B cell (primary cell): Measurements from ENCODE around the gene NUFIP1. TPM values are rescaled to one million over a fixed set of nuclear protein-coding genes. Genes with fewer than 3 reads are reported as not detected.

ENCODE experiments used
- ATAC-seq: fragments of 200-7000 bp; cut with Tn5 transposase; one replicate; pipeline ENCODE4 v1.10.0; 2021; ENCODE audit warnings: low read depth, mild to moderate bottlenecking, moderate number of reproducible peaks, moderate library complexity
- CTCF ChIA-PET: fragments of 350-600 bp; sonication (Branson Sonifier 250); formaldehyde crosslinking; loops from one replicate; lab custom pipeline; 2021; ENCODE audit warnings: antibody characterized with exemption, inconsistent platforms; lab: Charles Lee
- POLR2A ChIA-PET: fragments of 350-600 bp; sonication (Branson Sonifier 250); formaldehyde crosslinking; loops from one replicate; lab custom pipeline; 2021; ENCODE audit warnings: antibody characterized with exemption; lab: Charles Lee
- DNase-seq: peaks from one replicate; pipeline ENCODE4 v3.0.0; 2013
- H2AFZ ChIP-seq: 2 replicates; pipeline ENCODE4 v1.6.1; 2012; ENCODE audit warnings: mild to moderate bottlenecking, low read depth, low read length; ENCODE audit not compliant: insufficient read depth, poor library complexity, severe bottlenecking
- H3K27ac ChIP-seq, 2 donors: 1 replicate in 1 of 2; 2 replicates in 1 of 2; pipeline ENCODE4 v1.5.1; 2012 to 2013; ENCODE audit warnings: low read length in 2 of 2, mild to moderate bottlenecking in 2 of 2, moderate library complexity in 1 of 2
- H3K27me3 ChIP-seq, 4 experiments: fragments of 200-600 bp in 1 of 4; sonication (generic) in 1 of 4; replicated peaks in 1 of 4; 1 replicate in 2 of 4; 2 replicates in 2 of 4; pipeline versions ENCODE4 v1.6.1 to v1.7.0; 2013 to 2016; ENCODE audit warnings: low read length in 3 of 4, mild to moderate bottlenecking in 2 of 4, mixed read lengths in 1 of 4, moderate library complexity in 1 of 4; ENCODE audit not compliant: insufficient read depth in 4 of 4, control insufficient read depth in 3 of 4; ENCODE audit errors: control extremely low read depth in 1 of 4
- H3K36me3 ChIP-seq, 2 experiments: replicated peaks in 1 of 2; 1 replicate in 1 of 2; 2 replicates in 1 of 2; pipeline versions ENCODE4 v1.6.1 to v1.7.1; 2013; ENCODE audit warnings: low read length in 1 of 2; ENCODE audit not compliant: insufficient read depth in 2 of 2, control insufficient read depth in 1 of 2; ENCODE audit errors: control extremely low read depth in 1 of 2, extremely low read depth in 1 of 2
- H3K4me1 ChIP-seq, 2 donors: fragments of 200-600 bp in 1 of 2; sonication (generic) in 1 of 2; 1 replicate in 1 of 2; 2 replicates in 1 of 2; pipeline versions ENCODE4 v1.5.1 to v1.6.1; 2013 to 2017; ENCODE audit warnings: low read length in 2 of 2; ENCODE audit not compliant: control insufficient read depth in 2 of 2, insufficient read depth in 2 of 2
- H3K4me2 ChIP-seq: replicated peaks from 2 replicates; pipeline ENCODE3; 2012; ENCODE audit warnings: mild to moderate bottlenecking, low read depth, low read length; ENCODE audit not compliant: poor library complexity, severe bottlenecking
- H3K4me3 ChIP-seq, 5 experiments: fragments of 200-600 bp in 1 of 5; sonication (generic) in 1 of 5; 1 replicate in 3 of 5; 2 replicates in 2 of 5; pipeline versions ENCODE4 v1.5.1 to v1.7.0; 2011 to 2016; ENCODE audit warnings: low read length in 4 of 5, mild to moderate bottlenecking in 4 of 5, low read depth in 2 of 5, control low read depth in 1 of 5, moderate library complexity in 1 of 5; ENCODE audit not compliant: insufficient read depth in 1 of 5; ENCODE audit errors: control extremely low read depth in 1 of 5, extremely low read depth in 1 of 5
- H3K79me2 ChIP-seq: fragments of 200-600 bp; sonication (generic); one replicate; pipeline ENCODE4 v1.6.0; 2016; ENCODE audit warnings: low read length; ENCODE audit not compliant: control insufficient read depth, insufficient read depth
- H3K9ac ChIP-seq: fragments of 200-600 bp; sonication (generic); 2 replicates; pipeline ENCODE4 v1.6.1; 2017; ENCODE audit warnings: mild to moderate bottlenecking, low read length, moderate library complexity
- H3K9me3 ChIP-seq, 3 donors: one replicate each; pipeline versions ENCODE4 v1.6.1 to v1.7.1; 2013; ENCODE audit warnings: low read length in 2 of 3; ENCODE audit not compliant: control insufficient read depth in 2 of 3, insufficient read depth in 1 of 3; ENCODE audit errors: control extremely low read depth in 1 of 3
- H4K20me1 ChIP-seq: 2 replicates; pipeline ENCODE4 v1.6.0; 2012; ENCODE audit warnings: mild to moderate bottlenecking, low read length; ENCODE audit not compliant: insufficient read depth, control insufficient read depth, poor library complexity, severe bottlenecking
- H3K27ac Mint-ChIP-seq: one replicate; pipeline ENCODE4 v1.8.0; 2021; ENCODE audit warnings: mixed read lengths
- H3K27me3 Mint-ChIP-seq: one replicate; pipeline ENCODE4 v1.8.0; 2021; ENCODE audit warnings: mixed read lengths
- H3K4me1 Mint-ChIP-seq: one replicate; pipeline ENCODE4 v1.8.0; 2021; ENCODE audit warnings: mixed read lengths
- H3K4me3 Mint-ChIP-seq: one replicate; pipeline ENCODE4 v1.8.0; 2021; ENCODE audit warnings: mixed read lengths
- H3K9me3 Mint-ChIP-seq: one replicate; pipeline ENCODE4 v1.8.0; 2022; ENCODE audit warnings: mixed read lengths; ENCODE audit not compliant: insufficient read depth
- EZH2 ChIP-seq: IDR thresholded peaks from 2 replicates; pipeline ENCODE4 v1.6.1; 2012; ENCODE audit warnings: borderline replicate concordance, low read depth, mild to moderate bottlenecking, moderate library complexity, low read length; ENCODE audit not compliant: insufficient read depth, poor library complexity, severe bottlenecking
- WGBS: methylation state at CpG from one replicate; pipeline ENCODE4 v1.1.5; 2013; ENCODE audit warnings: missing lambda C conversion rate; ENCODE audit not compliant: insufficient coverage; 5-methylcytosine and 5-hydroxymethylcytosine counted together
- intact Hi-C: fragments of 100-400 bp; cut with micrococcal nuclease; formaldehyde crosslinking; loops from one replicate; pipeline ENCODE4 v1.10.0; 2022
- polyA plus RNA-seq: library from polyadenylated mRNA; depleted of rRNA; stranded (reverse); fragments of >200 nt; gene quantifications from 2 replicates; pipeline ENCODE4 v1.2.3, GENCODE V29; 2012
- total RNA-seq, 2 donors: library from RNA; stranded (reverse); fragments of 120-200 nt in 1 of 2; gene quantifications; 1 replicate in 1 of 2; 2 replicates in 1 of 2; pipeline versions ENCODE4 v1.2.3 to v1.2.4, GENCODE V29; 2013 to 2022
- TF ChIP-seq, protein P1 (sequence below): fragments of 200-600 bp; IDR thresholded peaks from one replicate; pipeline ENCODE4 v1.8.0; 2022; ENCODE audit warnings: antibody characterized with exemption, mild to moderate bottlenecking

The NUFIP1 gene
- total and polyA plus RNA-seq, 2 donors (not counting 1 experiment from before 2014, with no cell fraction given): 2.2 to 4.7 TPM

DNA sequence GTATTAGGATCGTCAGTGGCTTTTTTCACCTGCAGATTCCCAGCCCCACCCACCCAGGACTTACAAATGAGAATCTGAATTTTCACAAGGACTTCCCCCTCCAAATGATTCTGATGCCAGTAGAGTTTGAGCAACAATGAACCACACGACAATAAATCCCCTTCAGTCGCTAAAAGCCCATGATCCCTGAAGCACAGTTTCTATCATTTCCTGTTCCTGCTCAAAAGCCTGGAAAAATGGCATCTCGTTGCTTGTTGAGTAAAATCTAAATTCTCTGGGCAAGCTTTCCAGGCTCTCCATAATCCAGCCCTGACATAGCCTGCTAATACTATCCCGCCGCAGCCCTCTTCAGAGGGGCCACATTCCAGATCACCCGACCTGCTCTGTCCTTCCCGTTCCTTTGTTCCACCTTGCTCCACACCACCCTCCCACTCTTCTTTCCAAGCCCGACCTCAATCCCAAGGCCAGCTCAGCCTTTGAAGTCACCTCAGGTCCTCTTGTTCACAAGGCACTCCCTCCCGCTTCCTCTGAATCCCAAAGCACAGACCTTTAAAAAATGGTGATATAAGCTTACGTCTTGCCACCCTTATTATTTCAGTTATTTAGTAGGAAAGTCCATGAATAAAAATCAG, 67.9 kb downstream of the NUFIP1 start:
- H3K9ac ChIP-seq: no peak overlapping the region
- DNase-seq: no peak
- Mint-ChIP-seq H3K27me3 (peaks cover 19% of the 10 kb centered on the region), H3K4me1 (peaks cover 2% of the 10 kb centered on the region), H3K9me3 (no peaks in the 10 kb centered on the region), H3K27ac (no peak overlapping the region), H3K4me3 (peak overlapping the region; percentile 20)
- CTCF ChIA-PET: no interaction called here
- no peaks in the 10 kb centered on the region for H3K79me2 ChIP-seq
- no peak overlapping the region for H2AFZ ChIP-seq
- no peaks in the 10 kb centered on the region for H3K36me3 ChIP-seq
- H3K27ac ChIP-seq: no peak overlapping the region
- H4K20me1 ChIP-seq: no peaks in the 10 kb centered on the region
- H3K4me3 ChIP-seq: no peak overlapping the region
- ATAC-seq: no peak
- peaks cover 0 to 6% (median 0%) of the 10 kb centered on the region in 4 experiments for H3K27me3 ChIP-seq
- POLR2A ChIA-PET: interaction anchor here (0.6 kb wide), 1 partner anchor 70 kb away, joined by 4 read pairs; no protein-coding TSS in a partner anchor
- H3K4me1 ChIP-seq: peaks cover 9% of the 10 kb centered on the region in 2 donors
- no peak overlapping the region for H3K4me2 ChIP-seq
- intact Hi-C loops: no loop called here
- H3K9me3 ChIP-seq: no peaks in the 10 kb centered on the region
- 96% methylated on average over 9 of the region's 11 CpGs for WGBS
- TF ChIP-seq EZH2: no peak
- TF ChIP-seq, protein P1, sequence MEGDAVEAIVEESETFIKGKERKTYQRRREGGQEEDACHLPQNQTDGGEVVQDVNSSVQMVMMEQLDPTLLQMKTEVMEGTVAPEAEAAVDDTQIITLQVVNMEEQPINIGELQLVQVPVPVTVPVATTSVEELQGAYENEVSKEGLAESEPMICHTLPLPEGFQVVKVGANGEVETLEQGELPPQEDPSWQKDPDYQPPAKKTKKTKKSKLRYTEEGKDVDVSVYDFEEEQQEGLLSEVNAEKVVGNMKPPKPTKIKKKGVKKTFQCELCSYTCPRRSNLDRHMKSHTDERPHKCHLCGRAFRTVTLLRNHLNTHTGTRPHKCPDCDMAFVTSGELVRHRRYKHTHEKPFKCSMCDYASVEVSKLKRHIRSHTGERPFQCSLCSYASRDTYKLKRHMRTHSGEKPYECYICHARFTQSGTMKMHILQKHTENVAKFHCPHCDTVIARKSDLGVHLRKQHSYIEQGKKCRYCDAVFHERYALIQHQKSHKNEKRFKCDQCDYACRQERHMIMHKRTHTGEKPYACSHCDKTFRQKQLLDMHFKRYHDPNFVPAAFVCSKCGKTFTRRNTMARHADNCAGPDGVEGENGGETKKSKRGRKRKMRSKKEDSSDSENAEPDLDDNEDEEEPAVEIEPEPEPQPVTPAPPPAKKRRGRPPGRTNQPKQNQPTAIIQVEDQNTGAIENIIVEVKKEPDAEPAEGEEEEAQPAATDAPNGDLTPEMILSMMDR: no peak

DNA sequence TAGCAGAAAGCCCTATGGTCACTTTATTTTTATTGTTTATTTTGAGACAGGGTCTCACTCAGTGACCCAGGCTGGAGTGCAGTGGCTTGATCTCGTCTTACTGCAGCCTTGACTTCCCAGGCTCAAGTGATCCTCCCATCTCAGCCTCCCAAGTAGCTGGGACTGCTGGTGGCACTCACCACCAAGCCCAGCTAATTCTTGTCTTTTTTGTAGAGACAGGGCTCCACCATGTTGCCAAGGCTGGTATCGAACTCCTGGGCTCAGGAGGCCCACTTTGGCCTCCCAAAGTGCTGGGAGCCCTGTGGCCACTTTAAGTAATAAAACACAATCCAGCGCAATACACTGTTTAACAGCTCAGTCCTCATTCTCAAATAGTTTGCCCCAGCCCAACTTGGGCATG, 69.3 kb downstream of the NUFIP1 start:
- CTCF ChIA-PET: no interaction called here
- Histone ChIP-seq H3K4me1 (peaks cover 9% of the 10 kb centered on the region in 2 donors), H4K20me1 (no peaks in the 10 kb centered on the region), H3K9me3 (no peaks in the 10 kb centered on the region), H3K4me3 (no peak overlapping the region), H3K36me3 (no peaks in the 10 kb centered on the region), H3K9ac (no peak overlapping the region), H3K27ac (no peak overlapping the region), H3K27me3 (peaks cover 0 to 6% (median 0%) of the 10 kb centered on the region in 4 experiments), H3K79me2 (no peaks in the 10 kb centered on the region), H3K4me2 (no peak overlapping the region), H2AFZ (no peak overlapping the region)
- no peak for TF ChIP-seq EZH2
- TF ChIP-seq, protein P1: no peak
- no peak for DNase-seq
- POLR2A ChIA-PET: no interaction called here
- WGBS: 100% methylated on average over 3 of the region's 3 CpGs
- Mint-ChIP-seq H3K4me3 (peak overlapping the region; percentile 38), H3K9me3 (no peaks in the 10 kb centered on the region), H3K27me3 (peaks cover 9% of the 10 kb centered on the region), H3K4me1 (peaks cover 5% of the 10 kb centered on the region), H3K27ac (peak overlapping the region; percentile 51)
- intact Hi-C loops: no loop called here
- ATAC-seq: no peak
